GM23248 (cell line): ENCODE results near the gene KIF13A.

Source experiments
- EZH2 ChIP-seq: fragments of 200-600 bp; sonication (generic); IDR thresholded peaks from 2 replicates; pipeline ENCODE4 v1.6.1; 2018; ENCODE audit warnings: antibody characterized with exemption, mild to moderate bottlenecking; ENCODE audit not compliant: insufficient read depth, poor library complexity, severe bottlenecking
- EZH2phosphoT487 ChIP-seq: fragments of 200-600 bp; sonication (generic); IDR thresholded peaks from 2 replicates; pipeline ENCODE4 v1.6.1; 2018; ENCODE audit warnings: antibody characterized with exemption, moderate library complexity, mild to moderate bottlenecking, low read depth; ENCODE audit not compliant: insufficient read depth

- TF ChIP-seq EZH2 = no peak
- TF ChIP-seq EZH2phosphoT487 = no peak
These were observed 178.8 kb downstream of the KIF13A start for GRCh38 chr6:17808609-17809008.
